Liver (tissue), 9 donors: ENCODE results near the gene PTAR1. TPM values are rescaled to one million over a fixed set of nuclear protein-coding genes. Genes with fewer than 3 reads are reported as not detected.

Experiments
- DNase-seq: peaks from one replicate; pipeline ENCODE4 v3.0.0-alpha.2; 2017; ENCODE audit warnings: low spot score
- H3K27ac ChIP-seq, 2 donors: one replicate each; pipeline ENCODE4 v1.7.0; 2013; ENCODE audit warnings: inconsistent platforms in 2 of 2, low read length in 2 of 2, control low read depth in 1 of 2, low read depth in 1 of 2, mild to moderate bottlenecking in 1 of 2
- H3K27me3 ChIP-seq, 4 donors: one replicate each; pipeline versions ENCODE4 v1.6.1 to v1.7.0; 2013; ENCODE audit warnings: low read length in 3 of 4, inconsistent platforms in 1 of 4, mild to moderate bottlenecking in 1 of 4, moderate library complexity in 1 of 4; ENCODE audit not compliant: control insufficient read depth in 4 of 4, insufficient read depth in 4 of 4
- H3K36me3 ChIP-seq, 4 donors: one replicate each; pipeline versions ENCODE4 v1.6.1 to v1.7.0; 2013; ENCODE audit warnings: low read length in 3 of 4, mild to moderate bottlenecking in 3 of 4, low read depth in 1 of 4, moderate library complexity in 1 of 4; ENCODE audit not compliant: control insufficient read depth in 4 of 4, insufficient read depth in 3 of 4
- H3K4me1 ChIP-seq, 4 donors: one replicate each; pipeline versions ENCODE4 v1.6.1 to v1.7.0; 2013; ENCODE audit warnings: low read length in 3 of 4, mild to moderate bottlenecking in 3 of 4, moderate library complexity in 1 of 4; ENCODE audit not compliant: control insufficient read depth in 4 of 4, insufficient read depth in 4 of 4
- H3K4me3 ChIP-seq, 3 donors: one replicate each; pipeline versions ENCODE4 v1.6.1 to v1.7.0; 2013; ENCODE audit warnings: low read length in 3 of 3, control low read depth in 1 of 3, low read depth in 1 of 3, mild to moderate bottlenecking in 1 of 3
- H3K9ac ChIP-seq, 2 donors: one replicate each; pipeline ENCODE4 v1.7.0; 2013; ENCODE audit warnings: low read length in 2 of 2, mild to moderate bottlenecking in 2 of 2, moderate library complexity in 2 of 2, control low read depth in 1 of 2, low read depth in 1 of 2
- H3K9me3 ChIP-seq, 4 donors: one replicate each; pipeline versions ENCODE4 v1.6.1 to v1.7.0; 2013; ENCODE audit warnings: low read length in 3 of 4; ENCODE audit not compliant: control insufficient read depth in 4 of 4
- ATF3 ChIP-seq: IDR thresholded peaks from 2 replicates; pipeline ENCODE4 v1.6.1; 2016; ENCODE audit warnings: antibody characterized with exemption
- CTCF ChIP-seq: fragments of 150-350 bp; IDR thresholded peaks from 2 replicates; pipeline ENCODE4 v1.5.1; 2017; ENCODE audit warnings: improper control_type of control experiment, low read depth, low read length; ENCODE audit not compliant: missing input control
- EGR1 ChIP-seq, 2 donors: IDR thresholded peaks; 2 replicates each; pipeline ENCODE4 v1.6.1; 2016 to 2018; ENCODE audit warnings: antibody characterized with exemption in 2 of 2, low read depth in 2 of 2
- FOXA2 ChIP-seq: IDR thresholded peaks from 2 replicates; pipeline ENCODE4 v1.6.1; 2016; ENCODE audit warnings: antibody characterized with exemption
- GABPA ChIP-seq, 2 donors: IDR thresholded peaks in 1 of 2; conservative IDR thresholded peaks in 1 of 2; 2 replicates each; pipeline ENCODE4 v1.6.1; 2016; ENCODE audit warnings: antibody characterized with exemption in 2 of 2, mild to moderate bottlenecking in 1 of 2, moderate library complexity in 1 of 2
- MAX ChIP-seq: IDR thresholded peaks from 2 replicates; pipeline ENCODE4 v1.6.1; 2016; ENCODE audit warnings: antibody characterized with exemption
- RAD21 ChIP-seq, 2 donors: IDR thresholded peaks; 2 replicates each; pipeline ENCODE4 v1.6.1; 2016; ENCODE audit warnings: antibody characterized with exemption in 2 of 2, mild to moderate bottlenecking in 2 of 2
- REST ChIP-seq: IDR thresholded peaks from 2 replicates; pipeline ENCODE4 v1.6.1; 2016; ENCODE audit warnings: antibody characterized with exemption, mild to moderate bottlenecking
- RXRA ChIP-seq, 2 donors: IDR thresholded peaks; 2 replicates each; pipeline ENCODE4 v1.6.1; 2017 to 2018; ENCODE audit warnings: antibody characterized with exemption in 2 of 2, mild to moderate bottlenecking in 1 of 2
- YY1 ChIP-seq: IDR thresholded peaks from 2 replicates; pipeline ENCODE4 v1.6.1; 2016; ENCODE audit warnings: antibody characterized with exemption, mild to moderate bottlenecking
- WGBS: extraction: QIAGEN DNeasy Blood & Tissue Kit; methylation state at CpG from one replicate; pipeline ENCODE4 v1.1.7; 2013; 5-methylcytosine and 5-hydroxymethylcytosine counted together
- polyA plus RNA-seq, 2 donors: library from polyadenylated mRNA; stranded (reverse) in 1 of 2; unstranded in 1 of 2; fragments of 200-250 nt in 1 of 2; fragments of >200 nt in 1 of 2; fragmentation: Nextera tagmentation in 1 of 2; extraction: Ambion mirVana in 1 of 2; gene quantifications; one replicate each; pipeline versions ENCODE4 v1.2.1 to v1.2.3, GENCODE V29; 2013 to 2015
- total RNA-seq, 2 donors: library from RNA; depleted of rRNA; stranded (reverse); fragments of >200 nt; gene quantifications; one replicate each; pipeline ENCODE4 v1.2.3, GENCODE V29; 2014
- donor health status: healthy.
- donor health status: healthy.
- donor health status: healthy.
- donor health status: healthy.
- donor health status: healthy.

The PTAR1 gene
- total and polyA plus RNA-seq, 4 donors, result 5.4 to 67.9 (median 28.7) TPM

- TF ChIP-seq CTCF, result no peak
Observed at GRCh38 chr9:69697475-69697874, 62.3 kb downstream of the PTAR1 start (continued).

GRCh38 chr9:69696802-69697201 is 63.0 kb downstream of the PTAR1 start:
- TF ChIP-seq FOXA2 (no peak), ATF3 (no peak), RXRA (IDR thresholded peaks at IDR 0.05) (no peak)
- no peak overlapping the region for H3K9ac ChIP-seq
- no peak overlapping the region for H3K27ac ChIP-seq
- no peaks in the 10 kb centered on the region for H3K27me3 ChIP-seq
- no peaks in the 10 kb centered on the region for H3K4me1 ChIP-seq
- DNase-seq, result no peak
- H3K9me3 ChIP-seq, result peaks cover 0 to 3% (median 2%) of the 10 kb centered on the region in 4 donors
- no peak overlapping the region for H3K4me3 ChIP-seq
- WGBS, result 96% methylated on average over 2 of the region's 2 CpGs
- H3K36me3 ChIP-seq, result no peaks in the 10 kb centered on the region

GRCh38 chr9:69689991-69690538 is 69.7 kb downstream of the PTAR1 start:
- Histone ChIP-seq H3K9me3 (no peaks in the 10 kb centered on the region), H3K36me3 (no peaks in the 10 kb centered on the region), H3K4me3 (no peak overlapping the region), H3K27ac (no peak overlapping the region), H3K9ac (no peak overlapping the region), H3K27me3 (no peaks in the 10 kb centered on the region), H3K4me1 (no peaks in the 10 kb centered on the region)
- DNase-seq, result no peak
- TF ChIP-seq ATF3 (no peak), YY1 (no peak), EGR1 (IDR thresholded peaks at IDR 0.05; ENCODE audit: low read depth in 2 of 2) (no peak), REST (no peak), MAX (no peak), RAD21 (IDR thresholded peaks at IDR 0.05) (no peak), CTCF (no peak), GABPA (IDR thresholded peaks at IDR 0.05 in 1 of 2, conservative IDR thresholded peaks at IDR 0.05 in 1 of 2) (no peak)
- 57% methylated on average over 2 of the region's 2 CpGs for WGBS
